Activated naive CD8-positive, alpha-beta T cell treated with anti-CD3 and anti-CD28 coated beads for 36 hours (primary cell): Measurements from ENCODE around the gene PGM2L1. TPM values are rescaled to one million over a fixed set of nuclear protein-coding genes. Genes with fewer than 3 reads are reported as not detected.

Source experiments
- total RNA-seq, 2 experiments: library from RNA; stranded (reverse); gene quantifications; one replicate each; pipeline ENCODE4 v1.2.3, GENCODE V29; 2021

PGM2L1 gene
- total RNA-seq, 2 experiments from 2014 or later, result 10.3 to 11.0 TPM

Other genes starting within 250 kb of the PGM2L1 start
- 10 to 100 TPM; 24.9 to 25.3 TPM for gene C2CD3, start 227.4 kb downstream of the PGM2L1 start, total RNA-seq
- 10 to 100 TPM; 40.2 to 47.4 TPM for gene PPME1, start 227.1 kb downstream of the PGM2L1 start, total RNA-seq
- not detected for gene P4HA3, start 86.8 kb downstream of the PGM2L1 start, total RNA-seq
- gene KCNE3, start 69.1 kb upstream of the PGM2L1 start, total RNA-seq, result not detected
- 1 to 10 TPM; 4.2 to 6.0 TPM for gene LIPT2, start 95.3 kb upstream of the PGM2L1 start, total RNA-seq
- gene POLD3, start 194.1 kb upstream of the PGM2L1 start, total RNA-seq, result 10 to 100 TPM; 68.4 to 71.3 TPM